ELR (cell line): ENCODE measurements around the gene LYSMD4.
"Not testable (repeated sequence)": the region's sequence is repeated elsewhere in the genome, so short reads cannot be mapped to it uniquely, and the experiment has no call there.

Source experiments
- DNase-seq: peaks from one replicate; pipeline ENCODE4 v3.0.0-alpha.2; 2015; ENCODE audit warnings: low read depth

Gene LYSMD4

GRCh38 chr15:99733268-99734039 lies at the start of gene LYSMD4:
Gene LYSMD4 (minus strand): TSS chr15:99733437. CDS start chr15:99731999, 1,438 bp downstream.
- DNase-seq = peak; percentile 92

- not testable (repeated sequence) for DNase-seq
Measured at GRCh38 chr15:99782029-99782428, 48.8 kb upstream of the LYSMD4 start.

DNA sequence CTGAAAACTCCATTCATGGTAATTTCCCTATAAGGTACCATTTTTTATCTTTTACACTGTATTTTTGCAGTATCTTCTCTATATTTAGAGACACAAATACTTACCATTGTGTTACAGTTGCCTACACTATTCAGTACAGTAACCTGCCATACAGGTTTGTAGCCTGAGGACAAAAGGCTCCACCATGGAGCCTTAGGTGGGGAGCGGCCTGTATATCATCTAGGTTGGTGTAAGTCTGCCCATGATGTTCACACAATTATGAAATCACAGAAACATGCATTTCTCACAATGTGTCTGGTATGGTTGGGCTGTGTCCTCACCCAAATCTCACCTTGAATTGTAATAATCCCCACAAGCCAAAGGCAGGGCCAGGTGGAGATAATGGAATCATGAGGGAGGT lies 43.9 kb upstream of the LYSMD4 start:
- no peak for DNase-seq

GRCh38 chr15:99764522-99764921 lies 31.3 kb upstream of the LYSMD4 start:
- no peak for DNase-seq

DNA sequence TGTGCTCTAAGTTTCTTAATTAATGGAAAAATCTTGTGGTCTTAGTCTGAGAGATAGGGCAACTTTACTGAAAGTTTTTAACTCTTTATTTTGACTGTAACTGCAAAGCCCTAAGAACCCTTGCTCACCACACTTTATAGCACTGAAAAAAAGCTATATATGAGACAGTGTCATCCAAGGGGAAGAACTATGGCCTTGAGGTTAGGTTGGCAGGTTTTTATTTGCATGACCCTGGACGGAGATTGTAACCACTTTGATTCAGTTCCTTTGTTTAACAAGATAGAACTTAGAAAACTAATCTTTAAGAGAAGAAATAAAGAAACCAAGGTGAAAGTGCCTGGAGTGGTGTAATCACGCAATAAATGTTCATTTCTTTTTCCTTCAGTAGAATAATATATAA lies 30.6 kb upstream of the LYSMD4 start:
- DNase-seq = no peak

GRCh38 chr15:99762288-99762687 lies 29.1 kb upstream of the LYSMD4 start:
- peak; percentile 27 for DNase-seq

- peak; percentile 72 for DNase-seq
Measured at GRCh38 chr15:99755692-99756409, 22.6 kb upstream of the LYSMD4 start.

DNA sequence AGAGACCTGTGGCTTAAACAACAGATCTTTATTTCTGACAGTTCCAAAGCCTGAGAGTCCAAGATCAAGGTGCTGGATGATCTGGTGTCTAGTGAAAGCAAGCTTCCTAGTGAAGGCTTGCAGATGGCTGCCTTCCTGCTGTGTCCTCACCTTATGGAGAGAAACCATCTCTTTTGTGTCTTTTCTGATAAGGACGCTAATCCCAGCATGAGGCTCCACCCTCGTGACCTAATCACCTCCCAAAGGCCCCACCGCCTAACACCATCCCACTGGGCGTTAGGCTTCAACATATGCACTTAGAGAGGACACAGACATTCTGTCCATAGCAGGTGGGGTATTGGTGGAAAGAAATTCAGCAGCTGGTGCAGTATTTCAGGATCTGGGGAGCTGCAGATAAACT lies 19.8 kb upstream of the LYSMD4 start:
- no peak for DNase-seq

- no peak for DNase-seq
Measured at GRCh38 chr15:99752556-99752955, 19.3 kb upstream of the LYSMD4 start.

GRCh38 chr15:99750326-99750725 lies 17.1 kb upstream of the LYSMD4 start:
- not testable (repeated sequence) for DNase-seq

- peak; percentile 8 for DNase-seq
Measured at GRCh38 chr15:99749386-99749785, 16.1 kb upstream of the LYSMD4 start.

- DNase-seq = no peak
Measured at GRCh38 chr15:99745370-99746086, 12.3 kb upstream of the LYSMD4 start.

- DNase-seq = no peak
Measured at GRCh38 chr15:99744142-99744541, 10.9 kb upstream of the LYSMD4 start.

DNA sequence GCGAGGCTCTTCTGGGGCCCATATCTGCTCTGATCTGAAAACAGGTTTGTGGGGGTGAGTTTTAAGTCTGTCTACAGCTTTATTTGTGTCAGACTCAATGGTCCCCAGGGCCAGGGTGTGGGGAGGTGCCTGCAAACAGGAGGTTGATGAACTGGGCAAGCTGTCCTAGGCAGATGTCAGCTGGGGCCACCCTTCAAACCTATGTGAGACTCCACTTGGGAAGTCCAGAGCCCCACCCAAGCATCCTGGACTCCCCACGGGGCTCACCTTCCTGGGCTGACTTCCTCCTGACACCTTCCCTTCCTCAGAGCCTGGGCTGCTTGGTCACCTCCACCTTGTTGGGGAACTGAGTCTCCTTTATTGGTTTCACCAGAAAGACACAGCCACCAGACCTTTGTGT lies 8.6 kb upstream of the LYSMD4 start:
- no peak for DNase-seq

DNA sequence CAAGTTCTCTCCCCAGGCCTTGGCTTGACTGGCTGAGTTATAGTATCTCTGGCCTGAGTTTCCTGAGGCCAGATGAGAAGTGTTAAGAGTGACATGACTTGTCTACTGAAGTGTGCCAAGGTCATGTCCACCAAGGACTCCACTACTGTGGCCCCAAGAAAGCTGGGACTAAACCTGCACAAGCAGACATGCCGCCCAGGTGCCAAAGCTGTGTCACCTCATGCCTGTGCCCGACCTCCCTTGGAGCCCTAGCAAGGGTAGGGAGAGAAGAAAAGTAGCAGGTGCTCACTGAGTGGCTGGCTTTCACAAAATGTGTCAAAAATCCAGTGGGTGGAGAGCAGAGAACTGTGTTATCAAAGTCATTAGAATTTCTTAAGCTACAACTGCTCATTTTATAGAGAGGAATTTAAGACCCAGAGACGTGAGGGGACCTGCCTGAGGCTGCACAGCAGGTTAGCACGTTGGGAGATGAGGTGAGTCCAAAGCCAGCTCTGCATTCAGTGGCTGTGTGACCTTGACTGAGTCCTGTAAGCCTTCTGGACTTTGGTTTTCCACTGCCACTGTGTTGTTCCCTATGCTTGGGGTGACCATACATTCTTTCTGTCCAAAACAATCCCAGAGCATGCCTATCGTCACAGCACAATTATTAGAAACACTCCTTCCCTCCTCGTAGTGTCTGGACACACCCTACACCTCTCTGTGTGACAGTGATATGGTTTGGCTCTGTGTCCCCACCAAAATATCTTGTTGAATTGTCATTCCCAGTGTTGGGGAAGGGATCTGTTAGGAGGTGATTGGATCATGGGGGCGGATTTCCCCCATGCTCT lies 5.0 kb upstream of the LYSMD4 start:
- DNase-seq = no peak

DNA sequence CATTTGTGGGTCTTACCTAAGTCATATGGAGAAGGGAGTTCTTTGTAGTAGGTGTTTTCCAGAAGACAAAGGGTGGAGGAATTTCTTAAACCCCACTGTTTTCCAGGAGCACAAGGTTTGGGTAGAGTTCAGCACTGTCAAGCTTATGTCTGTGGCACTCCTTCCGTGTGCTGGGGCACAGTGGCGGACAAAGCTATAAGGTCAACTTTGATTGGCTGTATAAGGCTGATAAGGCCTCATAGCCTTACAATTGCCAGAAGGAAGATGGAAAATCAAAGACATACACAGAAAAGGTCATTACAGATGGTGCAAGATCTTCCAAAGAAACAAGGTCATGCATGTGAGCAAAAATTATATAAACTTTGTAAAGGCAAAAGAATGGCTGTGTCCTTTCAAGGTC lies 3.5 kb upstream of the LYSMD4 start:
- no peak for DNase-seq

- no peak for DNase-seq
Measured at GRCh38 chr15:99735868-99736267, 2.6 kb upstream of the LYSMD4 start.

DNA sequence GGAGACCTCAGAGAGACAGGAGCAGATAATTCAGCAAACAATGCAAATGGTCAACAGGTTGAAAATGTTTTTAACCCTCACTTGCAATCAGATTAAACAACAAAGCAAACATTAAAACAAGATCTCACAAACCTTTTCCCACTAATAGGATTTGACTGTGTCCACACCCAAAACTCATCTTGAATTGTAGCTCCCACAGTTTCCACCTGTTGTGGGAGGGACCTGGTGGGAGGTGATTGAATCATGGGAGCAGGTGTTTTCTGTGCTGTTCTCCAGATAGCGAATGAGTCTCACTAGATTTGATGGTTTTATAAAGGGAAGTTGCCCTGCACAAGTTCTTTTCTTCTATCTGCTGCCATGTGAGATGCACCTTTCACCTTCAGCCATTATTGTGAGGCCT lies 1.3 kb upstream of the LYSMD4 start:
- no peak for DNase-seq

DNA sequence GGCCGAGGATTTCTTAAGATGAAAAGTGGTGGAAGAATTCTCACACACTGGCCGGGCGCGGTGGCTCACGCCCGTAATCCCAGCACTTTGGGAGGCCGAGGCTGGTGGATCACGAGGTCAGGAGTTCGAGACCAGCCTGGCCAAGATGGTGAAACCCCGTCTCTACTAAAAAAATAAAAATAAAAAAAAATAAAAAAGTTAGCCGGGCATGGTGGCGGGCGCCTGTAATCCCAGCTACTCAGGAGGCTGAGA lies 729 bp upstream of the LYSMD4 start:
- not testable (repeated sequence) for DNase-seq

DNA sequence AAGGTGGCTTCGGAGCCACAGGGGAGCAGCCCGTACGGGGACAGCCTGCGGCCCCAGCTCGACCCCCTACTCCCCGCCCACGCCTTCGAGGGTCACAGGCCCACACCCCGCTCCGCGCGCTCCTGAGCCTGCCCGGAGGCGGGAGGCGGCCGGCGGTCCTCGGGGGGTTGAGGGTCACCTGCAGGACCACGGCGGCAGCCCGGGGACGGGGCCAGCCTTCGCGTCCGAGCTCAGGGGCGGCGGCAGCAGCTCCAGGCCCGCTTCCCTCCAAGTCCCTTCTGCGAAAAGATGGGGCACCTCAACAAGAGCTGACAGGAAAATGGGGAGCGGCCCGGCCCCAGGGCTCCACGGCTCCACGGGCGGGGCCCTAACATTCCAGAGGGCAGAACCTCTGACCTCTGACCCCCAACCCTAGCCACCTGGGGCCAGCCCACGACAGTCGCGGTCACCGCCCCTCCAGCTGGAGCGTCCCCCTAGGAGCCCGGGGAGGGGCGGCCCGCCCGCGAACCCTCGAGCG lies 428 bp downstream of the LYSMD4 start:
- peak; percentile 20 for DNase-seq

- peak; percentile 26 for DNase-seq
Measured at GRCh38 chr15:99732124-99732750, 1.0 kb downstream of the LYSMD4 start.
